OCI-LY1 (cell line): ENCODE data around the gene MAGI1.

Experiments
- CTCF ChIP-seq: fragments of 200-600 bp; sonication (generic), shearing (Covaris generic); IDR thresholded peaks from 2 replicates; pipeline ENCODE4 v1.5.1; 2017; ENCODE audit warnings: mild to moderate bottlenecking, antibody characterized with exemption, low read length, moderate library complexity, mixed read lengths
- EZH2 ChIP-seq: fragments of 200-600 bp; sonication (generic), shearing (Covaris generic); IDR thresholded peaks from 2 replicates; pipeline ENCODE4 v1.8.0; 2017; ENCODE audit warnings: borderline replicate concordance, mixed run types, mild to moderate bottlenecking, antibody characterized with exemption, low read length, moderate library complexity, mixed read lengths

- TF ChIP-seq CTCF (no peak), EZH2 (no peak)
Measured at GRCh38 chr3:65617787-65618186, 420.9 kb downstream of the MAGI1 start.
